Measurements from ENCODE around the gene STK17B. TPM values are rescaled to one million over a fixed set of nuclear protein-coding genes. Genes with fewer than 3 reads are reported as not detected.

Gene STK17B
- total and polyA plus RNA-seq, 2 of the 13 experiments (the other 11 are each of a cell fraction or from before 2014, with no cell fraction given): 1.6 to 4.5 TPM

GRCh38 chr2:196217116-196217515, 45.7 kb upstream of the STK17B start:
- ATAC-seq (no peak), DNase-seq (ENCODE audit: low spot score) (no peak), FAIRE-seq (no peak)
- H3K79me2 ChIP-seq (ENCODE audit: insufficient read depth, low read length): no peaks in the 10 kb centered on the region
- intact Hi-C loops (cut with micrococcal nuclease; ENCODE audit: unreplicated experiment): no loop called here
- ChIA-PET CTCF (ENCODE audit: low intra/inter-chr PET ratio, low total read pairs) (no interaction called here), POLR2A (no interaction called here)
- no peak overlapping the region for H2AFZ ChIP-seq (ENCODE audit: low read length)
- no peaks in the 10 kb centered on the region for H4K20me1 ChIP-seq (ENCODE audit: insufficient read depth, low read length)
- H3K4me1 ChIP-seq (ENCODE audit: insufficient read depth, low read length): no peaks in the 10 kb centered on the region
- BruUV-seq (replicated peaks): no TSS peak
- under 1% methylated on average over 4 of the region's 4 CpGs for WGBS (ENCODE audit: low lambda C conversion rate)
- TF ChIP-seq ZMYM4 (CRISPR knock-in tag; IDR thresholded peaks at IDR 0.05): no peak
- no peak for TF ChIP-seq U2AF2 (IDR thresholded peaks at IDR 0.05; ENCODE audit: low read depth, low read length)
- TF ChIP-seq KDM3A (CRISPR knock-in tag; IDR thresholded peaks at IDR 0.05; ENCODE audit: low read depth): no peak
- TF ChIP-seq ZNF24 (IDR thresholded peaks at IDR 0.05): no peak
- TF ChIP-seq HOMEZ (CRISPR knock-in tag; IDR thresholded peaks at IDR 0.05; ENCODE audit: low read depth): no peak
- TF ChIP-seq ZKSCAN5 (CRISPR knock-in tag; IDR thresholded peaks at IDR 0.05): no peak
- TF ChIP-seq ZNF782 (CRISPR knock-in tag; IDR thresholded peaks at IDR 0.05; ENCODE audit: borderline replicate concordance): no peak
- TF ChIP-seq IRX3 (CRISPR knock-in tag; IDR thresholded peaks at IDR 0.05; ENCODE audit: borderline replicate concordance, low read depth): no peak
- TF ChIP-seq ZNF543 (CRISPR knock-in tag; IDR thresholded peaks at IDR 0.05): no peak
- peaks cover 0 to 7% of the 10 kb centered on the region in 2 experiments; a peak in 1 of 5 replicates for H3K27me3 ChIP-seq (ENCODE audit: control insufficient read depth in 1 of 2, insufficient read depth in 2 of 2, low read length in 2 of 2)
- H3K4me2 ChIP-seq (ENCODE audit: low read depth, low read length): no peak overlapping the region
- no peak overlapping the region for H3K4me3 ChIP-seq (replicated peaks in 1 of 3; ENCODE audit: insufficient read depth in 1 of 3, low read depth in 2 of 3, low read length in 3 of 3)
- H3K27ac ChIP-seq (ENCODE audit: extremely low read length, insufficient read depth, low read length): no peak overlapping the region
- in situ Hi-C loops (cut with HindIII; ENCODE audit: extremely low pct_ligation_motif_present, low pct_unique_long_range_greater_than_20kb): no loop called here
- H3K36me3 ChIP-seq (replicated peaks in 1 of 2; ENCODE audit: control insufficient read depth in 1 of 2, insufficient read depth in 2 of 2, low read length in 2 of 2): no peaks in the 10 kb centered on the region
- H3K9me3 ChIP-seq (ENCODE audit: low read length): no peaks in the 10 kb centered on the region
- no peak overlapping the region for H3K9ac ChIP-seq (ENCODE audit: insufficient read depth, low read depth, low read length)

- in situ Hi-C loops (cut with HindIII; ENCODE audit: extremely low pct_ligation_motif_present, low pct_unique_long_range_greater_than_20kb) (no loop called here), intact Hi-C loops (cut with micrococcal nuclease; ENCODE audit: unreplicated experiment) (no loop called here)
- Histone ChIP-seq H3K79me2 (ENCODE audit: insufficient read depth, low read length) (no peaks in the 10 kb centered on the region), H4K20me1 (ENCODE audit: insufficient read depth, low read length) (no peaks in the 10 kb centered on the region), H3K27me3 (ENCODE audit: control insufficient read depth in 1 of 2, insufficient read depth in 2 of 2, low read length in 2 of 2) (peaks cover 0 to 7% of the 10 kb centered on the region in 2 experiments; a peak in 1 of 5 replicates), H3K4me1 (ENCODE audit: insufficient read depth, low read length) (no peaks in the 10 kb centered on the region), H2AFZ (ENCODE audit: low read length) (no peak overlapping the region), H3K9ac (ENCODE audit: insufficient read depth, low read depth, low read length) (no peak overlapping the region), H3K27ac (ENCODE audit: extremely low read length, insufficient read depth, low read length) (no peak overlapping the region), H3K4me2 (ENCODE audit: low read depth, low read length) (no peak overlapping the region), H3K36me3 (replicated peaks in 1 of 2; ENCODE audit: control insufficient read depth in 1 of 2, insufficient read depth in 2 of 2, low read length in 2 of 2) (no peaks in the 10 kb centered on the region), H3K4me3 (replicated peaks in 1 of 3; ENCODE audit: insufficient read depth in 1 of 3, low read depth in 2 of 3, low read length in 3 of 3) (no peak overlapping the region), H3K9me3 (ENCODE audit: low read length) (no peaks in the 10 kb centered on the region)
- ATAC-seq: no peak
- no TSS peak for BruUV-seq (replicated peaks)
- no peak for FAIRE-seq
- POLR2A ChIA-PET: no interaction called here
- CTCF ChIA-PET (ENCODE audit: low intra/inter-chr PET ratio, low total read pairs): no interaction called here
- 38% methylated on average over 6 of the region's 6 CpGs for WGBS (ENCODE audit: low lambda C conversion rate)
- no peak for DNase-seq (ENCODE audit: low spot score)
- TF ChIP-seq GLMP (CRISPR knock-in tag; IDR thresholded peaks at IDR 0.05; ENCODE audit: borderline replicate concordance): no peak
Measured at GRCh38 chr2:196215376-196215775, 44.0 kb upstream of the STK17B start.

Measured in HepG2 (cell line).